GM12864 (cell line): ENCODE measurements around the gene HYKK.
A peak's percentile ranks its signal among the peaks of the same experiment; 100 is the strongest.
"Not testable (repeated sequence)": the region's sequence is repeated elsewhere in the genome, so short reads cannot be mapped to it uniquely, and the experiment has no call there.

Experiments
- DNase-seq: peaks from one replicate; pipeline ENCODE4 v3.0.0-alpha.2; 2011; ENCODE audit warnings: low read depth
- H3K4me3 ChIP-seq: 2 replicates; pipeline ENCODE4 v1.5.1; 2011; ENCODE audit warnings: mild to moderate bottlenecking, low read depth, low read length, control low read depth
- CTCF ChIP-seq: IDR thresholded peaks from 2 replicates; pipeline ENCODE4 v1.5.1; 2011; ENCODE audit warnings: low read depth, mild to moderate bottlenecking, moderate library complexity, low read length, control low read depth, inconsistent platforms; ENCODE audit errors: missing control alignments

Gene HYKK

GRCh38 chr15:78551902-78552301, 44.5 kb downstream of the HYKK start:
- H3K4me3 ChIP-seq, result no peak overlapping the region
- no peak for TF ChIP-seq CTCF
- DNase-seq, result peak; percentile 31

- no peak for DNase-seq
- no peak for TF ChIP-seq CTCF
- H3K4me3 ChIP-seq, result no peak overlapping the region
Observed at GRCh38 chr15:78552597-78552996, 45.2 kb downstream of the HYKK start.

GRCh38 chr15:78560201-78560600, 52.8 kb downstream of the HYKK start:
- DNase-seq, H3K4me3 ChIP-seq: not testable (repeated sequence)

GRCh38 chr15:78561490-78561889, 54.1 kb downstream of the HYKK start:
- DNase-seq, result no peak
- no peak for TF ChIP-seq CTCF
- no peak overlapping the region for H3K4me3 ChIP-seq

- DNase-seq, result no peak
- no peak overlapping the region for H3K4me3 ChIP-seq
- TF ChIP-seq CTCF, result no peak
Observed at GRCh38 chr15:78563092-78563491, 55.7 kb downstream of the HYKK start.

- no peak for DNase-seq
- TF ChIP-seq CTCF, result no peak
- peak overlapping the region; percentile 80; the same call in 1 of the 2 replicates for H3K4me3 ChIP-seq
Observed at GRCh38 chr15:78564743-78565096, 57.3 kb downstream of the HYKK start.

GRCh38 chr15:78565097-78565950, 57.9 kb downstream of the HYKK start, which contains the start of gene CHRNA5:
CHRNA5 (plus strand) TSS chr15:78565520; CDS start chr15:78565720, 200 bp downstream.
- TF ChIP-seq CTCF, result no peak
- DNase-seq, result peak; percentile 63
- peak within 1 kb of the TSS; percentile 80 for H3K4me3 ChIP-seq
